Neural cell (in vitro differentiated cells): ENCODE results near the gene FILIP1L. TPM values are rescaled to one million over a fixed set of nuclear protein-coding genes. Genes with fewer than 3 reads are reported as not detected.

ENCODE experiments used
- H2AFZ ChIP-seq: fragments of 200-600, 300-800 bp; sonication (generic), shearing (Covaris generic); 2 replicates; pipeline ENCODE4 v1.6.0; 2014; ENCODE audit warnings: low read depth, mild to moderate bottlenecking, antibody characterized with exemption, low read length, moderate library complexity
- H3F3A ChIP-seq: fragments of 200-600 bp; shearing (Covaris generic); 2 replicates; pipeline ENCODE4 v1.6.1; 2016; ENCODE audit warnings: mild to moderate bottlenecking, moderate library complexity, mixed read lengths, antibody characterized with exemption, low read length; ENCODE audit not compliant: insufficient read depth, poor library complexity, severe bottlenecking
- H3K27ac ChIP-seq: fragments of 200-600, 300-800 bp; sonication (generic), shearing (Covaris generic); 2 replicates; pipeline ENCODE4 v1.5.1; 2014; ENCODE audit warnings: mild to moderate bottlenecking, low read length, moderate library complexity
- H3K27me3 ChIP-seq: fragments of 300-800, 200-600 bp; sonication (generic), shearing (Covaris generic); 2 replicates; pipeline ENCODE4 v1.6.0; 2014; ENCODE audit warnings: mild to moderate bottlenecking, low read depth, low read length, moderate library complexity; ENCODE audit not compliant: insufficient read depth
- H3K36me3 ChIP-seq: fragments of 300-800, 200-600 bp; sonication (generic), shearing (Covaris generic); 2 replicates; pipeline ENCODE4 v1.5.1; 2014; ENCODE audit warnings: mild to moderate bottlenecking, antibody characterized with exemption, low read length, moderate library complexity; ENCODE audit not compliant: insufficient read depth
- H3K4me2 ChIP-seq: fragments of 300-800, 200-600 bp; sonication (generic), shearing (Covaris generic); 2 replicates; pipeline ENCODE4 v1.6.0; 2014; ENCODE audit warnings: mild to moderate bottlenecking, low read length
- H3K4me3 ChIP-seq: fragments of 300-800, 200-600 bp; sonication (generic), shearing (Covaris generic); 2 replicates; pipeline ENCODE4 v1.5.1; 2014; ENCODE audit warnings: mild to moderate bottlenecking, low read length, moderate library complexity
- H3K79me2 ChIP-seq: fragments of 200-600 bp; shearing (Covaris generic); replicated peaks from 2 replicates; pipeline ENCODE4 v1.6.0; 2014; ENCODE audit warnings: mild to moderate bottlenecking, low read length, moderate library complexity; ENCODE audit not compliant: insufficient read depth
- H3K9ac ChIP-seq: fragments of 300-800, 200-600 bp; sonication (generic), shearing (Covaris generic); 2 replicates; pipeline ENCODE4 v1.6.1; 2016; ENCODE audit warnings: mild to moderate bottlenecking, low read length, mixed read lengths
- H3K9me2 ChIP-seq: fragments of 200-600 bp; shearing (Covaris generic); 2 replicates; pipeline ENCODE4 v1.6.1; 2016; ENCODE audit warnings: mild to moderate bottlenecking, low read length, mixed read lengths; ENCODE audit not compliant: insufficient read depth
- H3K9me3 ChIP-seq: fragments of 200-600, 300-800 bp; sonication (generic), shearing (Covaris generic); 2 replicates; pipeline ENCODE4 v1.6.1; 2016; ENCODE audit warnings: mild to moderate bottlenecking, mixed run types, low read length, moderate library complexity, mixed read lengths
- H4K20me1 ChIP-seq: fragments of 200-600 bp; shearing (Covaris generic); 2 replicates; pipeline ENCODE4 v1.6.1; 2016; ENCODE audit warnings: mild to moderate bottlenecking, mixed run types; ENCODE audit not compliant: insufficient read depth
- CTCF ChIP-seq: fragments of 450-650 bp; IDR thresholded peaks from 2 replicates; pipeline ENCODE4 v1.5.1; 2014; ENCODE audit warnings: antibody characterized with exemption, mild to moderate bottlenecking, moderate library complexity; ENCODE audit not compliant: poor library complexity, severe bottlenecking
- EP300 ChIP-seq: fragments of 450-650 bp; conservative IDR thresholded peaks from 2 replicates; pipeline ENCODE4 v1.6.1; 2014; ENCODE audit warnings: antibody characterized with exemption, mild to moderate bottlenecking, moderate library complexity; ENCODE audit not compliant: poor library complexity, severe bottlenecking
- EZH2 ChIP-seq: fragments of 200-600, 300-800 bp; shearing (Covaris generic), sonication (generic); IDR thresholded peaks from 2 replicates; pipeline ENCODE4 v1.6.1; 2014; ENCODE audit warnings: antibody characterized with exemption, low read length, borderline replicate concordance, mild to moderate bottlenecking; ENCODE audit not compliant: insufficient read depth, poor library complexity, severe bottlenecking
- MXI1 ChIP-seq: fragments of 450-650 bp; conservative IDR thresholded peaks from 2 replicates; pipeline ENCODE4 v1.6.1; 2014; ENCODE audit warnings: antibody characterized with exemption, mild to moderate bottlenecking; ENCODE audit not compliant: poor library complexity, severe bottlenecking
- POLR2AphosphoS5 ChIP-seq: IDR thresholded peaks from 2 replicates; pipeline ENCODE4 v1.6.1; 2012
- RAD21 ChIP-seq: fragments of 450-650 bp; conservative IDR thresholded peaks from 2 replicates; pipeline ENCODE4 v1.6.1; 2014; ENCODE audit warnings: antibody characterized with exemption, mild to moderate bottlenecking, moderate library complexity
- REST ChIP-seq: IDR thresholded peaks from 2 replicates; pipeline ENCODE4 v1.6.1; 2012; ENCODE audit warnings: borderline replicate concordance
- SMC3 ChIP-seq: fragments of 450-650 bp; conservative IDR thresholded peaks from 2 replicates; pipeline ENCODE4 v1.6.1; 2014; ENCODE audit warnings: antibody characterized with exemption, mild to moderate bottlenecking, moderate library complexity; ENCODE audit not compliant: poor library complexity
- TAF1 ChIP-seq: IDR thresholded peaks from 2 replicates; pipeline ENCODE4 v1.6.1; 2012; ENCODE audit warnings: low read depth
- polyA plus RNA-seq: library from polyadenylated mRNA; depleted of rRNA; stranded (reverse); fragments of >200 nt; gene quantifications from 2 replicates; pipeline ENCODE4 v1.2.3, GENCODE V29; 2014

The FILIP1L gene
- polyA plus RNA-seq, 1 donor from 2014 or later = 0.27 TPM

GRCh38 chr3:100032243-100032642 is 82.1 kb downstream of the FILIP1L start:
- Histone ChIP-seq H3K27me3 (no peaks in the 10 kb centered on the region), H3K36me3 (no peaks in the 10 kb centered on the region), H4K20me1 (no peaks in the 10 kb centered on the region), H3K79me2 (no peaks in the 10 kb centered on the region), H3K9me3 (no peaks in the 10 kb centered on the region), H3K9me2 (no peaks in the 10 kb centered on the region), H3K4me2 (no peak overlapping the region), H3K27ac (no peak overlapping the region), H3K4me3 (no peak overlapping the region), H3K9ac (no peak overlapping the region), H2AFZ (no peak overlapping the region), H3F3A (no peaks in the 10 kb centered on the region)
- TF ChIP-seq MXI1 (no peak), POLR2AphosphoS5 (no peak), TAF1 (no peak), CTCF (no peak), RAD21 (no peak), EZH2 (no peak), REST (no peak), SMC3 (no peak), EP300 (no peak)

GRCh38 chr3:100030914-100031425 is 83.3 kb downstream of the FILIP1L start:
- Histone ChIP-seq H3K9me2 (no peaks in the 10 kb centered on the region), H3K9me3 (no peaks in the 10 kb centered on the region), H3K27me3 (no peaks in the 10 kb centered on the region), H2AFZ (no peak overlapping the region), H3K4me2 (no peak overlapping the region), H3K27ac (no peak overlapping the region), H3K79me2 (no peaks in the 10 kb centered on the region), H3F3A (no peaks in the 10 kb centered on the region), H4K20me1 (no peaks in the 10 kb centered on the region), H3K36me3 (no peaks in the 10 kb centered on the region), H3K4me3 (no peak overlapping the region), H3K9ac (no peak overlapping the region)
- TF ChIP-seq TAF1 (no peak), POLR2AphosphoS5 (no peak), EP300 (no peak), MXI1 (no peak), RAD21 (no peak), CTCF (no peak), REST (no peak), EZH2 (no peak), SMC3 (no peak)
